Measurements from ENCODE around the gene IGSF22.

The IGSF22 gene

GRCh38 chr11:18749681-18750319, 23.8 kb upstream of the IGSF22 start:
- no peaks in the 10 kb centered on the region for H3K36me3 ChIP-seq (ENCODE audit: low read depth)
- no peak for TF ChIP-seq CTCF (IDR thresholded peaks at IDR 0.05; ENCODE audit: poor library complexity, severe bottlenecking)
- ATAC-seq (ENCODE audit: low read depth): peak; percentile 95
- no peak overlapping the region for H3K4me3 ChIP-seq (ENCODE audit: severe bottlenecking)
- DNase-seq (ENCODE audit: low spot score): no peak
- peaks cover 7% of the 10 kb centered on the region for H3K4me1 ChIP-seq (ENCODE audit: insufficient read depth, poor library complexity, severe bottlenecking)
- H3K27me3 ChIP-seq (ENCODE audit: insufficient read depth, poor library complexity, severe bottlenecking): no peaks in the 10 kb centered on the region
- peak overlapping the region; percentile 24 for H3K27ac ChIP-seq (ENCODE audit: poor library complexity, severe bottlenecking)
- no peaks in the 10 kb centered on the region for H3K9me3 ChIP-seq (ENCODE audit: severe bottlenecking)

- Histone ChIP-seq H3K4me3 (ENCODE audit: severe bottlenecking) (no peak overlapping the region), H3K27me3 (ENCODE audit: insufficient read depth, poor library complexity, severe bottlenecking) (no peaks in the 10 kb centered on the region), H3K36me3 (ENCODE audit: low read depth) (no peaks in the 10 kb centered on the region), H3K4me1 (ENCODE audit: insufficient read depth, poor library complexity, severe bottlenecking) (peaks cover 7% of the 10 kb centered on the region), H3K9me3 (ENCODE audit: severe bottlenecking) (no peaks in the 10 kb centered on the region), H3K27ac (ENCODE audit: poor library complexity, severe bottlenecking) (no peak overlapping the region)
- no peak for DNase-seq (ENCODE audit: low spot score)
- no peak for ATAC-seq (ENCODE audit: low read depth)
- no peak for TF ChIP-seq CTCF (IDR thresholded peaks at IDR 0.05; ENCODE audit: poor library complexity, severe bottlenecking)
Measured at GRCh38 chr11:18748766-18749365, 22.9 kb upstream of the IGSF22 start.

- Histone ChIP-seq H3K27me3 (ENCODE audit: insufficient read depth, poor library complexity, severe bottlenecking) (no peaks in the 10 kb centered on the region), H3K27ac (ENCODE audit: poor library complexity, severe bottlenecking) (no peak overlapping the region), H3K9me3 (ENCODE audit: severe bottlenecking) (no peaks in the 10 kb centered on the region), H3K36me3 (ENCODE audit: low read depth) (no peaks in the 10 kb centered on the region), H3K4me1 (ENCODE audit: insufficient read depth, poor library complexity, severe bottlenecking) (peaks cover 7% of the 10 kb centered on the region), H3K4me3 (ENCODE audit: severe bottlenecking) (no peak overlapping the region)
- TF ChIP-seq CTCF (IDR thresholded peaks at IDR 0.05; ENCODE audit: poor library complexity, severe bottlenecking): no peak
- DNase-seq (ENCODE audit: low spot score): no peak
- ATAC-seq (ENCODE audit: low read depth): no peak
Measured at GRCh38 chr11:18745251-18745650, 19.3 kb upstream of the IGSF22 start.

- no peak for ATAC-seq (ENCODE audit: low read depth)
- no peaks in the 10 kb centered on the region for H3K36me3 ChIP-seq (ENCODE audit: low read depth)
- no peak for TF ChIP-seq CTCF (IDR thresholded peaks at IDR 0.05; ENCODE audit: poor library complexity, severe bottlenecking)
- no peaks in the 10 kb centered on the region for H3K9me3 ChIP-seq (ENCODE audit: severe bottlenecking)
- H3K27me3 ChIP-seq (ENCODE audit: insufficient read depth, poor library complexity, severe bottlenecking): no peaks in the 10 kb centered on the region
- H3K4me3 ChIP-seq (ENCODE audit: severe bottlenecking): no peak overlapping the region
- no peak for DNase-seq (ENCODE audit: low spot score)
- H3K27ac ChIP-seq (ENCODE audit: poor library complexity, severe bottlenecking): no peak overlapping the region
- H3K4me1 ChIP-seq (ENCODE audit: insufficient read depth, poor library complexity, severe bottlenecking): no peaks in the 10 kb centered on the region
Measured at GRCh38 chr11:18743900-18744514, 18.0 kb upstream of the IGSF22 start.

- Histone ChIP-seq H3K27me3 (ENCODE audit: insufficient read depth, poor library complexity, severe bottlenecking) (no peaks in the 10 kb centered on the region), H3K36me3 (ENCODE audit: low read depth) (no peaks in the 10 kb centered on the region), H3K27ac (ENCODE audit: poor library complexity, severe bottlenecking) (no peak overlapping the region), H3K4me1 (ENCODE audit: insufficient read depth, poor library complexity, severe bottlenecking) (no peaks in the 10 kb centered on the region), H3K4me3 (ENCODE audit: severe bottlenecking) (no peak overlapping the region), H3K9me3 (ENCODE audit: severe bottlenecking) (no peaks in the 10 kb centered on the region)
- DNase-seq (ENCODE audit: low spot score) (no peak), ATAC-seq (ENCODE audit: low read depth) (no peak)
- TF ChIP-seq CTCF (IDR thresholded peaks at IDR 0.05; ENCODE audit: poor library complexity, severe bottlenecking): no peak
Measured at GRCh38 chr11:18743365-18743764, 17.4 kb upstream of the IGSF22 start.
